Measurements from ENCODE around the gene CFAP119.

- TF ChIP-seq ESRRA (IDR thresholded peaks at IDR 0.05; ENCODE audit: low read length) (no peak), ZNF622 (IDR thresholded peaks at IDR 0.05) (no peak), CTCF (IDR thresholded peaks at IDR 0.05 in 2 of 3, conservative IDR thresholded peaks at IDR 0.05 in 1 of 3; ENCODE audit: control insufficient read depth in 2 of 3, extremely low read depth in 1 of 3, insufficient read depth in 1 of 3, low read depth in 3 of 3, low read length in 3 of 3) (no peak), EZH2 (IDR thresholded peaks at IDR 0.05; ENCODE audit: borderline replicate concordance, control insufficient read depth, low read depth, low read length) (no peak), ETV6 (conservative IDR thresholded peaks at IDR 0.05 in 1 of 2, IDR thresholded peaks at IDR 0.05 in 1 of 2; ENCODE audit: borderline replicate concordance in 1 of 2, low read depth in 1 of 2) (no peak), RCOR1 (conservative IDR thresholded peaks at IDR 0.05; ENCODE audit: low read depth, low read length) (no peak), CREB1 (IDR thresholded peaks at IDR 0.05; ENCODE audit: low read depth) (no peak), HSF1 (IDR thresholded peaks at IDR 0.05; ENCODE audit: low read depth, low read length) (no peak), ATF2 (IDR thresholded peaks at IDR 0.05; ENCODE audit: low read length) (no peak), RFX5 (IDR thresholded peaks at IDR 0.05; ENCODE audit: low read depth, low read length) (no peak), POLR2AphosphoS5 (IDR thresholded peaks at IDR 0.05; ENCODE audit: low read length) (no peak), EGR1 (IDR thresholded peaks at IDR 0.05; ENCODE audit: borderline replicate concordance in 1 of 2, low read depth in 2 of 2, low read length in 2 of 2) (no peak), HDGF (IDR thresholded peaks at IDR 0.05) (no peak)
Observed at GRCh38 chr16:30771726-30772125, 9.9 kb upstream of the CFAP119 start.

Measured in GM12878 (cell line).